Activated CD4-positive, alpha-beta T cell treated with anti-CD3 and anti-CD28 coated beads, Interleukin-2, amount 50 U/mL, for 4 hours (primary cell): Measurements from ENCODE around the gene KRTAP4-6.
"Not testable (repeated sequence)": the region's sequence is repeated elsewhere in the genome, so short reads cannot be mapped to it uniquely, and the experiment has no call there.

ENCODE experiments used
- DNase-seq, 2 experiments: peaks; one replicate each; pipeline ENCODE4 v3.0.0-alpha.2; 2020

Gene KRTAP4-6

GRCh38 chr17:41104386-41105038 lies 35.8 kb downstream of the KRTAP4-6 start:
- not testable (repeated sequence) for DNase-seq

GRCh38 chr17:41103896-41104295 lies 36.4 kb downstream of the KRTAP4-6 start:
- DNase-seq = no peak

GRCh38 chr17:41101586-41102259 lies 38.6 kb downstream of the KRTAP4-6 start, which contains the start of gene KRTAP4-16:
TSS of gene KRTAP4-16 (minus strand) at chr17:41102209. CDS start at chr17:41102209, 0 bp downstream.
- no peak for DNase-seq

DNA sequence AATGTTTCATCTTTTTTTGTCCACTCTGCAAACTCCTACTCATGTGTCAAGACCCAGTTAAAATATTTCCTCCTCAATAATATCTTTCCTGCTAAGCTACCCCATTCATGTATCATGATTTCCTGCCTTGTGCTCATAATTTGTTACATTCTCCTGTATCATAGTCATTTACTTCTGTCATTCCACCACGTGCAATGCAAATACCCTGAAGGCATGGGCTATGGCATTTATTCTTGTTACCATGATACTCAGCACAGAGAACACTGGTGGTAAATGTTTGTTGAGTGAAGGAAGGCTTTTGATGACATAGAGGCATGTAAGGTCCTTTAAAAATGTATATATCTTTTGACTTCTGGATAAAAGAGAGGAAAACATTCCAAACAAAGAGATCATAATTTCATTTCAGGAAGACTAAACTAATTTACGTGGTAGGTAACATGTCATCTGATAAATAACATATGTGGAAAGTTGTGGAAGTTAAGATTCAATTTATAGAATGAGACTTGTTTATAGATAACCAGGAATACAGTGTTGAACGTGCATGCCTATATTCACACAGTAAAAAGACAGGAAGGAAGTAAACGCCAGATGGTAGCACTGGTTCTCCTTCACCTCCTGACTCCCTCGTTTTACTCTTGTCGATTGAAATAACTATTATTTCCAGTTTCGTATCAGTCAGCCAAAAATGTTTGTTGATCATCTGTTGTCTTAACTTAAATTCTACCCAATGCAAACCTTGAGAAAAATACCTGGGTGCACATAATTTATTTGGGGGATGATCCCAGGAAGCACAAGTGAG lies 40.5 kb downstream of the KRTAP4-6 start:
- DNase-seq = not testable (repeated sequence)

GRCh38 chr17:41098481-41098880 lies 41.9 kb downstream of the KRTAP4-6 start:
- no peak for DNase-seq

DNA sequence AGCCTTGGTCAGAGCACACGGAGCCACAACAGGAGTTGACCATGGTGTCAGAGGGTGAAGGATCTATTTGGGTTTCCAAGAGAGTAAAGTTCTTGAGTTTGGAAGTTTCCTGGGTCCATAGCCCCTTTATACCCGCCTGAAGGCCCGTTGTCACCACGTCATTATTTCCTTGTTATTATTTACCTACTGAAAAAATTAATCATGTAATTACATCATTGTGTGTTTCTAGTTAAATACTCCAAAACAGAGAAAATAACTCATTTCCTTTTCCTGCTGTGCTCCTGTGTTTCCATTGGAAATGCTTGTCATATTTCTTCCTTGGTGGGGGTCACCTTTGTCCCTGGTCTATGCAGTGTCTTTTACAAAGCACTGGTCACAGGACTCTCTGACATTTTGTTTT lies 42.3 kb downstream of the KRTAP4-6 start, which contains the start of gene KRTAP4-8:
KRTAP4-8 (minus strand) TSS at position 101 of the 400 bp plus-strand sequence; CDS start at position 43, 58 bp downstream.
- no peak for DNase-seq

DNA sequence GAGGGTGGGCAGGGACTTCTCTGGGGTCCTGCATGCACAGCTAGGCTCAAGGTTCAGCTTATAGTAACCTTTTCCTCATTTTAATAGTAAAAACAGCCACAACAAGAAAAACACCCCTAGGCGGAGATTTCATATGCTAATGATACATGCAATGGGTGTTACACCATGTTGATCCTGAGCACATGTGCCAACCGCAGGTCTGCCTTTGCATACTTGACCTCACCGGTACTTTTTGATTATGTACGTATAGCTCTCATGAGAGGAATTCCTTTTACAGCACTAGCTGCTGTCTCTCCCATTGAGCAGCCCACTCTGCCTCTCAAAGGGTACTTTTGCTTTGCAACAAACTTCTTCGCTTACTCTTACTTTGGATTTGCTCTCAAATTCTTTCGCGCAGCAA lies 44.3 kb downstream of the KRTAP4-6 start:
- DNase-seq = no peak
